HG03095 (cell line): ENCODE measurements around the gene RGSL1.

ENCODE experiments used
- ATAC-seq: cut with Tn5 transposase; IDR thresholded peaks from one replicate; pipeline ENCODE4 v1.9.1; 2021; ENCODE audit warnings: moderate library complexity; ENCODE audit not compliant: unreplicated experiment

Gene RGSL1

DNA sequence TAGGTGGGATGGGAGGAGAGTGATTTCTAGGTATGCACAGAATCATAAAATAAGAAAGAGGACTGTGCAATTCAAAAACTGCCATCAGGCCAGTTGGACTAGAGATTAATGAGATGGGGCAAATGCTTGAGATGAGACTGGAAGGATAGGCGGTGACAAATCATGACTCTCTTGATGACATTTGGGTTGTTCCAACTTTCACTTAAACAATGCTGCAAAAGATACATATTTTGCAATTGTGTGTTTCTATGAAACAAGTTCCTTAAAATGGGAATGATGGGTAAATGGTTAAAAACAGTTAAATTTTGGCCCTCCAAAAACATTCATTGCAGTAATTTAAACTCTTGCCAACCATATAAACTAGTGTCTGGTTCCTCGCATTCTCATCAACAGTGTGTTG is 84.0 kb downstream of the RGSL1 start:
- ATAC-seq, result no peak

DNA sequence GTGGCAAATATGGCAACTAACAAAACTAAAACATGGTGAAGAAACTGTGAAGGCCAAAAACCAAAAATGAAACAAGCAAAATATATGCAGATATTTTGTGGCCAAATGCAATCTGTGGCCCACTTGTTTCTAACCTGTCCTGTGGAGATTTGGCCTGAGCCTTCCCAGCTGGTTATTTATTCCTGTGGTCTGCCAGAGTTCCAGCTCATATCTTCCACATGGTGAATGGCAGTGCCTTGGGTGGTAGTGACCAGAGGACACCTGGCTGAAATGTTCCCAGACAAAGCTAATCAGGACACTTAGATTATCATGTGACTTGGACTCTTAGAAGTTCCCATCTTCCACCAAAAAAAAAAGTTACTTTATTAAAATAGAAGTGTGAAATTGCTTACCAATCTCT is 99.4 kb downstream of the RGSL1 start:
- ATAC-seq, result no peak

- ATAC-seq, result no peak
Observed at GRCh38 chr1:182549811-182550210, 99.9 kb downstream of the RGSL1 start.

- ATAC-seq, result no peak
Observed at GRCh38 chr1:182552527-182552926, 102.6 kb downstream of the RGSL1 start.

DNA sequence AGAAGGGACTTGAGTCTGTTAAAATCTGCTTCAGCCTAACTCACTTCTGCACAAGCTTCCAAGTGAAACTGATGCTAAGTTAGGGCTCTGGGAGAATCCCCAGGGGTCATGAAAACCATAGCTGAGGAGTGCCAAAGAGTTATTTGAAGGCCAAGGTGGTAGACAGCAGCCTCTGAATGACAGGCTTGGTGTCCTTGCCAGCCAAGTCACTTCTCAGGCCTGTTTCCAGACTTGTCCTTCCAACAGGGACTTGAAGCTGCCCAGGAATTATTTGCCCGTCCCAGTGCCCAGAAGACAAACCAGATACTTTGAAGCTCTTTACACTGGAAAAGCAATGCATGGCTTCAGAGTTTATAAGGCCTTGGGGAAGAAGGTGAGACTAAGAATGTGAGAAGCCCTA is 105.5 kb downstream of the RGSL1 start:
- no peak for ATAC-seq

- no peak for ATAC-seq
Observed at GRCh38 chr1:182556279-182556678, 106.3 kb downstream of the RGSL1 start.

DNA sequence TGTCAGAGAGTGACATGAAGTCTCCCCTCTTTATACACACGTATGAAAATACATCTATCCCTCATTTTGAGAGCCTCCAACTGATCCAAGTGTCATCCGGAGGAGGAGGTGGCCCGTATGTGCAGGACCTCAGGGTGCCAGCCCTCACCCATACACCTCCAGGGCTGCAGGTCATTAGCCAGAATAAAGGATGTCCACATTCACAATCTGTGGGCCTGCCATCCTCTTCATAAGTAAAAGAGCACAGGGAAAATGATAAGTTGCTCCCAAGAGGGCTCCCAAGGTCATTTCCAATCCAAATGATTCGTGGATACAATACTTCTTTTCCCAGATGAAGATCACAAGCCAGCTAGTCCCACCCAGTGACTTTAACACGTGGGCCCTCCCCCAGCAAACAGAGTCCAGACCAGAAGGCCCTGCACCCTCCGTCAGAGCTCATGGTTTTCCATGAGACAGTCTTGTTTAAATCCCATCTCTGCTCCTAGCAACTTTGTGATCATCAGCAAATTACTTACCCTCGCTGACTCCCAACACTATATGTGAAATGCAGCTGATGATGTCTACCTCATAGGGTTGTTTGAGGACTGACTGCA is 110.5 kb downstream of the RGSL1 start:
- no peak for ATAC-seq

DNA sequence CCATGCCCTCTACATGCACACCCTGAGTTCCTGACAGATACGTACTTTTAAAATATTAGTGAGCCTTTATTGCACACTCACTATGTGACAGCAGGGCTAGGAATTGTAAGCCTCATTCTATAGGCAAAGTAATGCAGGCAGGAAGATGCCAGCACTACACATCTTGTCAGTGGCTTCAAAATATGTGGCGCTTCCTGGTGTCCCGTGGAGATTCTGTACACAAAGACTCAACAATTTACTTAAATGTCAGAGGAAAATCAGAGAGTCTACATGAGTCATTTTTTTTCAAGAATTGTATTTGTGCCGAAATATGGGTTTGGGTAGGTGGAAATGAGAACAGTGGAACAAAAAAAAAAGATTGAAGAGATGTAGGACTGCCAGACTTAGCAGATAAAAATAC is 111.5 kb downstream of the RGSL1 start:
- ATAC-seq, result no peak

- ATAC-seq, result no peak
Observed at GRCh38 chr1:182563095-182563494, 113.1 kb downstream of the RGSL1 start.

DNA sequence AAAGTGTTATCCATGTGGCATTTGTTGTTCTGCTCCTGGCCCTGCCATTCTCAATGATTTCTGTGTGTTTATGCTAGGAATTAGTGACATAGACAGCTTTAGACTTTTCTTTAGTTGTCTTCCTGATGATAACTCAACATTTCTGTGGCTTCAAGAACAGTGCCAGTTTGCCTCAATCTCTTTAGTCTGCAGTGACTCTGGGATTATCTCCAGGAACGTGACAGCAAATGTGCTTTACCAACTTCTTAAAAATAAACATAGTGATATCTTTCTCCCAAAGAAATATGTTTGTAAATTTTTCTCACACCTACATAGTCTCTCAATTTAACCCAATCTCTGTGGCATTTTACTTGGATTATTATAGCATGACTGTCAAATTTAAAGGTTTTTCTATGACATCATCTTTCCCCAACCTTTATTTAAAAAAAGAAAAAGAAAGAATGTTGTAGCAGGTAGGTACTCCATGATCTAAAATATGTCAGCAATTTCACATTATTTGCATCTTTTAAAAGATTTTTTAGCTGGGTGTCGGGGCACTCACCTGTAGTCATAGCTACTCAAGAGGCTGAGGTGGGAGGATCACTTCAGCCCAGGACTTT is 114.6 kb downstream of the RGSL1 start:
- ATAC-seq, result no peak

GRCh38 chr1:182565537-182565936 is 115.6 kb downstream of the RGSL1 start:
- ATAC-seq, result no peak

DNA sequence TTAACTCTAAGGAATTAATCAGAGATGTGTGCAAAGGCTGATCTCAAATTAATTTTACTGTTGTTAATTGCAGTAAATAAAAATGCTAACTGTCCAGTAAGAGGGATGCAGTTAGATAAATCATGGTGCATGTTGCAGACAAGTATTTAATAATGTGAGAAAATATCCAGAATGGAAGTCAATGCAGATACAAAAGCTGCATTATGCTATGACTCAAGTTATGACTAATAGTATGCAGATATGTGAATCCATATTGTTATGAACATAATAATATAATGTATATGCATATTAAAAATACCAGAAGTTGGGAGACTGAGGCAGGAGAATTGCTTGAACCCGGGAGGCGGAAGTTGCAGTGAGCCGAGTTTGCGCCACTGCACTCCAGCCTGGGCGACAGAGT is 117.7 kb downstream of the RGSL1 start:
- no peak for ATAC-seq

DNA sequence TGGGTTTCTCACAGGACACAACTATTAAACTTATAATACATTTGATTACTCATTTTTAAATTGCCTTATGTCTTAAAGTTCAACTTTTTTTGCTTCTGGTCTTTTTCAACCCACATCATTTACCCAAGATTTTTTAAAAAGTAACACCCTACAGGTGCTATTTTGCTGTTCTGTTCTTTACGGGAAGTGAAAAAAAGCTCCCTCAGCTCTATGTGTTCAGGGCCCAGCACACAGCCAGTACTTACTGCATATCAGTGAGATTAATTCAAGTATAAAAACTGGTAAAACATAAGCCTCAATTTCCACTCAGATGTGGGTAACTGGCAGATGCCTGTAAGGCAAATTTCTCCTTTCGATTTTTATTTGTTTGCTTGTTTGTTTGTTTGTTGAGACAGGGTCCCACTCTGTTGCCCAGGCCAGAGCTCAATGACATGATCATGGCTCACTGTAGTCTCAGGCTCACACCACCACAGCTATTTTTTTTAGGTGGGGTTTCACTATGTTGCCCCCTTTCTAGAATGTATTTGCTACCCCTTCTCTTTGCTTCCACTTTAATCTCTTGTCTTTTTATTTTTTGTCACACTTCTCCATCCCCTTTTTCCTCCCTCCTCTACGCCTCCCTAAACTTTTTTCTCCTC is 118.8 kb downstream of the RGSL1 start:
- ATAC-seq, result no peak

DNA sequence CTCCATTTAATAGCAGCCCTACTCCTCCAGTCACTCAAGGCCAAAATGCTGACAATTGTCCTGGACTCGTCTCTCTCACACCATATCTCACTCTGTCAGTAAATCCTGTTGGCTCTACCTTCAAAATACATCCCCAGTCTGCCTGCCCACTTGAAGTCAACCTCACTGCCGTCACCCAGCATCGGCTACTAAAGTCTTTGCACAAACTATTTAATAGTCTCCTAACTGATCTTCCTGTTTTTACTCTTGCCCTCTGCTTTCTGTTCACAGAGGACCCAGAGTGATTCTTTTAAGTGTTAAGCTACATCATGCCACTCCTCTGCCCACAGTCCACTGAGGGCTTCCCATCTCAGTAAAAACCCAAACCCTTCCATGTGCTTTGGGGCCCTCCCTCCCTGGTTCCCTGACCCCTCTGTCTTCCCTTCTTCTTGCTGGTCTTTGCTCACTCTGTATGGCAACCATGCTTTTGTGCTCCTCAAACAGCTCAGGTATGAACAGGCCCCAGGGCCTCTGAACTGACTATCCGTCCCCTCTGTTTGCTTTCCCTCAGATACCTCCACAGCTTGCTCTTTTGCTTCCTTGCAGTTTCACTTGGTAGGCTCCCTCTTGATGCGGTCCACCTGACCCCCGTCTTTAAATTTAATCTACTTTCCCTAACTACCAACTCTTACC is 120.1 kb downstream of the RGSL1 start:
- ATAC-seq, result no peak

- no peak for ATAC-seq
Observed at GRCh38 chr1:182570611-182570970, 120.6 kb downstream of the RGSL1 start.

DNA sequence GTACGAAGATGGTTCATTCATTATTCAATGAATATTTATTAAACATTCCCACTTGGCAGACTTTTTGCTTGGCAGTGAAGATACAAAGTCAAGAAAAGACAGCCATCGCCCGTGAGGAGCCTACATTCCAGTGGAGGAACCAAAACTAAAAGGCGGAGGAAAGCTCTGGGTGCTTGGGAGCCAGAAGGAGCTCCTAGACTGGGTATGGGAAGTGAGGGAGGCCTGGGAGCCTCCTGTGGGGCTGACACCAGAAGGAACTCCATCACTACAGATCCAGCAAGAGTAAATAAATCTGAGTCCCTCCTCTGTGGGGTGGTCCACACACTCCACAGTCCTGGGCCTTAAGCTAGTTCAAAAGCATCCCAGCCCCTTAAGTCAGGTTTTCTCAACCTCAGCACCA is 124.2 kb downstream of the RGSL1 start:
- ATAC-seq, result no peak

DNA sequence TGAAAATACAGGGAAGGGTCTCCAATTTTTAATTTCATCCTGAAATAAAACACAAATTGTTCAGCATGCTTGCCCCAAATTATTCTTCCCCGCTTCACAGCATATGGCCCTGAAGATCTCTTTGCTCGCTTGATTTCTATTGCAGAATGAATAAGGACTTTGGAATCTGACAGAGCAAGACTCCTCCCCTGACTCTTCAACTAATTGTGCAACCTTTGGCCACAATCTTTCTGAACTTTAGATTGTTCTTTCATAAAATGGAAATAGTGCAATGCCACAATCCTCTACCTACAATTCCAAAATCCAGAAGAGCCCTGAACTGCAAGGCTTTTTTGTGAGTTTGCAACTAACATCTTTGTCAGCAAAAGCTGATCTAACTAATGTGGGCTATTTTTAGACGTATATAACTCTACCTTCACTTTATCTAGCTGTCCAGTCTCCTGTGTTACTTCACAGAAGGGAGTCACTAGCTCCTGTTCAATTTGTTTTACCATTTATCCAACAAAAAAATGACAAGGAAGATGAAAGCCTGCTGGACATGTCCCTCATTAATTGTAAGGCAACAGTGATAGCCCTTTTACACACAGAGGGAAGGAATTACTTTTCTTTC is 125.7 kb downstream of the RGSL1 start:
- ATAC-seq, result no peak

- no peak for ATAC-seq
Observed at GRCh38 chr1:182580736-182581135, 130.8 kb downstream of the RGSL1 start.

DNA sequence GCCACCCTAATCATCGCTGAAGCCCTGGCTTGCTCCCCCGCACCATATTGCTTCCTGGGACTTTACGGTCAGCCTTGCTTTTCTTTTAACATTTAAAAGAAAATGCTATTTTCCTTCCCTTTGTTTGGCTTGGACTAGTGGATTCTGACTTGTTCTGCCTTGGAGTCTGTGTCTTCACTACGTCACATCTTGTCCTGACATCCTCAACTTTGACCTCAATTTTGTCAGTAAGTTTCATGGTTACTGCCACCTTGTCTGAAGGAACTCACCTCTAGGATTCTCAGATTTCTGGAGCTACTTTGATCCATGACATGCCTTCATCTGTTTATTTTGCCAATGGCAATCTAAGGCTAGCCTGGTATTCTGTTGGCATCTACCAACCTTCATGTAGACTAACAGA is 134.8 kb downstream of the RGSL1 start:
- no peak for ATAC-seq

GRCh38 chr1:182586380-182586779 is 136.4 kb downstream of the RGSL1 start:
- ATAC-seq, result no peak

DNA sequence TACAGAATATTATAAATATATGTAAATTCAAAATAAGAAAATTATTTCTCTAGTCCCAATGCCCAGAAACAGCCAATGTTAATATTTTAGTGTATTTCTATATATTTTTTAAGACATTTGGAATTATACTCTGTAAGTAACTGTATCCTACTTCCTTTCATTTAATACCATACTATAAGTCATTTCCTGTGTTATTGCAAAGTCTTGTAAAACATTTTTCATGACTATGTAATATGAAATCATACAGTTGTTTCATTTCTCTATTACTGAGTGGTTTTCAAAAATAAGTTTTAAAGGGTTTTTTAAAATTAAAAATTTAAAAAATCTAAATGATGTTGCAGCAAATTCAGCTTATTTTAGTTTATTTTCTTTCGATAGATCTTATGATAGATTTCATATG is 137.1 kb downstream of the RGSL1 start:
- no peak for ATAC-seq
